ENCODE results near the gene OSBPL5.

OSBPL5 gene

DNA sequence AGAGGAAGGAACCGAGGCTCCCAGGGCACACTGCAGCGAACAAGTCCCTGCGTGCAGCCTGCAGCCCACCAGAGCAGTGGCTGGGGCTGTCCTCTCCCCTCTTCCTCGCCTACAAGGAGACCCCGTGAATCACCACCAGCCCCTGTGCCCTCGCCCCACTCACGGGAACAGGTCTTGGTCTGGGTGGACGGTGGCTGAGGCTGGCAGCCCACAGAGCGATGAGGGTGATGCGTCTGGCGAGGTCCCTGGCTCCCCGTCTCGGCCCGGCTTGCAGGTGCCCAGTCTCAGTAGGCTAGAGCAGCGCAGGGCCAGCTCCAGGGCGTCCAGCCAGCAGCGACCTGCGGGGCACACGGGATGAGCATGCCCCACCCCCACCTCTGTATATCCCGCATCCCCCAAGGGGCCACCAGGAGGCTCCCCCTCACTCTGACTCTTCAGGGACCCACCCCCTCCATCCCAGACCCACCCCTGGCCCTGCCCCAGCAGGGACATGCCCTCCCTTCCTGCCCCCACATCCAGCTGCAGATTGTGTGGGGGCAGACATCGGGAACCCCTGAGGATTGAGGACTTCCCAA is 57.4 kb downstream of the OSBPL5 start:
- peaks cover 0 to 3% (median 0%) of the 10 kb centered on the region in 4 donors for H3K4me1 ChIP-seq
- TF ChIP-seq, protein P1, sequence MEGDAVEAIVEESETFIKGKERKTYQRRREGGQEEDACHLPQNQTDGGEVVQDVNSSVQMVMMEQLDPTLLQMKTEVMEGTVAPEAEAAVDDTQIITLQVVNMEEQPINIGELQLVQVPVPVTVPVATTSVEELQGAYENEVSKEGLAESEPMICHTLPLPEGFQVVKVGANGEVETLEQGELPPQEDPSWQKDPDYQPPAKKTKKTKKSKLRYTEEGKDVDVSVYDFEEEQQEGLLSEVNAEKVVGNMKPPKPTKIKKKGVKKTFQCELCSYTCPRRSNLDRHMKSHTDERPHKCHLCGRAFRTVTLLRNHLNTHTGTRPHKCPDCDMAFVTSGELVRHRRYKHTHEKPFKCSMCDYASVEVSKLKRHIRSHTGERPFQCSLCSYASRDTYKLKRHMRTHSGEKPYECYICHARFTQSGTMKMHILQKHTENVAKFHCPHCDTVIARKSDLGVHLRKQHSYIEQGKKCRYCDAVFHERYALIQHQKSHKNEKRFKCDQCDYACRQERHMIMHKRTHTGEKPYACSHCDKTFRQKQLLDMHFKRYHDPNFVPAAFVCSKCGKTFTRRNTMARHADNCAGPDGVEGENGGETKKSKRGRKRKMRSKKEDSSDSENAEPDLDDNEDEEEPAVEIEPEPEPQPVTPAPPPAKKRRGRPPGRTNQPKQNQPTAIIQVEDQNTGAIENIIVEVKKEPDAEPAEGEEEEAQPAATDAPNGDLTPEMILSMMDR (IDR thresholded peaks at IDR 0.05) = no peak
- H3K27me3 ChIP-seq = no peaks in the 10 kb centered on the region
- H3K36me3 ChIP-seq = peaks cover 32 to 81% (median 76%) of the 10 kb centered on the region in 3 donors
- intact Hi-C loops (cut with DNase I; ENCODE audit: low total_unique reads) = loop anchor here (10.0 kb wide), 1 partner anchor 107 kb away; the partner anchor contains the start of gene MRGPRG
- H3K27ac ChIP-seq = no peak overlapping the region
- DNase-seq = peak; percentile 18 to 63
- H3K4me3 ChIP-seq = no peak overlapping the region
- H3K9me3 ChIP-seq = no peaks in the 10 kb centered on the region

DNA sequence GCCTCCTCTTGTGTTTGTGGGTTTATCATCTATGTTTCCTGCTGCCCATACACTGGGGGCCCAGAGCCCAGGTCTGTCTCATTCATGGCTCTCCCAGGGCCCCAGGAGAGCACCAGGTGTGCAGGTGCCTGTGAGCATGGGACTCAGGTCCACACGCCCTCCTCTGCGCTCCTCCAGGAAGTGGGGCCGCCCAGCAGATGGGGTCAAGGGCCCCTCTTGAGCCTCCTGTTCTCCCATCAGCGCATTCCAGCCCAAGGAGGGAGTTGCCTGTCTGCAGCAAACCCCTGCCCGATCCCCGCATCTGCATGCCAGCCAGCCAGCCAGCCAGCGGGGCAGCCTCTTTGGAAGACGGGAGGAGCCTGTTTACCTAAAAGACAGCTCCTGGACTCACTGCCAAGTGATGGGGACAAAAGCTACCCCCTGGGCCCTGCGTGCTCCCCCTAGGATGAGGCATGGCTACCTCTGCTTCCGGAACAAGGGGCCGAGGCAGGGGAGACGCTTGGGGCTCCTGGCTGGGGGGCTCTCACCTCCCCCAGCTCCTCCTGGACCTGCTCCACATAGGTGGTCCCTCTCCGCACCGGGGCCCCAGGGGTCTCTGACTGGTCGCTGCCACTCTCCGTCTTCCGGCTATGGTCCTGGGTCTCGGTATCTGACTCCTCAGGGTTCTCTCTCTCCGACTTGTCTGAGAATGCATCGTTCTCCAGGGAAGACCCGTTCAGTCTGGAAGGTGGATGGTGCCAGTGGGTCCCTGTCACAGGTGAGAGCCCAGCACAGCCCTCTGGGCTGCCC is 58.2 kb downstream of the OSBPL5 start:
- intact Hi-C loops (cut with DNase I; ENCODE audit: low total_unique reads) = loop anchor here (10.0 kb wide), 1 partner anchor 108 kb away; the partner anchor contains the start of gene MRGPRG

DNA sequence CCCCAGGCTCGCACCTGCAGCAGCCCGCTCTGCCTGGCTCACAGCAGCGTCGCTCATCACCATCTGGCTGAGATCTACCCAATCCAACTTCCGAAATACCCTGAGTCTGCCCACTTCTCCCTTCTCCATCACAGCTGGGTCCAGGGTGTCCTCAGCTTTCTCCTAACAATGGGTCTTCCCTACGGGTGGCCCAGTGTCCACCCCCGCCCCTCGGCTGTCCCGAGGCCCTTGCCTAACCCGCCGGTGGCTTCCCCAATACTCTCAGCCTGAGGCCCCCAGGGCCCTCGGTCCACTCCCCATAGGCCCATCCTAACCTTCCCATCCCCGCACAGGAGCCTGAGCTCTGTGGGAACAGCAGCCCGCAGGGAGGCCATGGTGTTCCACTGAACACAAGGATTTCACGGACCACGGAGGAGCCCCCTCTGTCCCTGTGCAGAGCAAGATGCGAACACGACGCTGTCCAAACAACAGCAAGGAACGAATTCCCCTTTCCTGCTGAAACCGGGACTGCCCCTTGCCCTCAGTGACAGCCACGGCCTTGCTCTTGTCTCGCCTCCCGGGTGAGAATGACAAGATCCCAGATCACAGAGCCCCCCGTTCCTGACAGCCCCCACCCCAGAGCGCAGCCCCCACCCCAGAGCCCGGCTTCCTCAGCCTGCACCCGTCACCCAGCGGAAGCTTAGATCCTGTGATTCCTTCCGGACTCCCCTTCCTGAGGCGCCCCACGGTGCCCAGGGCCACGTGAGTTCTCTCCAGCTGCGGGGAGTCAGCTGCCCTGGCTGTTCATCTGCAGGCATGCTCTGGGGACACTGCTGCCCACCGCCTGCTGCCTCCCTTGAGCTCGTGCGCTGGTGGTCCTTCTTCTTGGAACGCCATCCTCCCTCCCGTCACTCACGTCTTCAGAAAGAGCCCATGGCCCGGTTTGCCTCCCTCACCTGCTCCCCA is 59.0 kb downstream of the OSBPL5 start:
- Histone ChIP-seq H3K36me3 (peaks cover 38 to 90% (median 89%) of the 10 kb centered on the region in 3 donors), H3K27ac (no peak overlapping the region), H3K4me3 (no peak overlapping the region), H3K9me3 (no peaks in the 10 kb centered on the region), H3K27me3 (no peaks in the 10 kb centered on the region), H3K4me1 (no peaks in the 10 kb centered on the region)
- intact Hi-C loops (cut with DNase I; ENCODE audit: low total_unique reads) = loop anchor here (10.0 kb wide), 1 partner anchor 109 kb away; the partner anchor contains the start of gene MRGPRG
- TF ChIP-seq, protein P1 (IDR thresholded peaks at IDR 0.05) = no peak
- peak in 1 of 2 donors; percentile 61 for DNase-seq

More for the DNA sequence above, 58.2 kb downstream of the OSBPL5 start:
- no peaks in the 10 kb centered on the region for H3K27me3 ChIP-seq
- peak in 1 of 2 donors; percentile 62 for DNase-seq
- H3K4me3 ChIP-seq = no peak overlapping the region
- TF ChIP-seq, protein P1 (IDR thresholded peaks at IDR 0.05) = no peak
- H3K4me1 ChIP-seq = no peaks in the 10 kb centered on the region
- H3K27ac ChIP-seq = no peak overlapping the region
- H3K36me3 ChIP-seq = peaks cover 35 to 89% (median 84%) of the 10 kb centered on the region in 3 donors
- no peaks in the 10 kb centered on the region for H3K9me3 ChIP-seq

DNA sequence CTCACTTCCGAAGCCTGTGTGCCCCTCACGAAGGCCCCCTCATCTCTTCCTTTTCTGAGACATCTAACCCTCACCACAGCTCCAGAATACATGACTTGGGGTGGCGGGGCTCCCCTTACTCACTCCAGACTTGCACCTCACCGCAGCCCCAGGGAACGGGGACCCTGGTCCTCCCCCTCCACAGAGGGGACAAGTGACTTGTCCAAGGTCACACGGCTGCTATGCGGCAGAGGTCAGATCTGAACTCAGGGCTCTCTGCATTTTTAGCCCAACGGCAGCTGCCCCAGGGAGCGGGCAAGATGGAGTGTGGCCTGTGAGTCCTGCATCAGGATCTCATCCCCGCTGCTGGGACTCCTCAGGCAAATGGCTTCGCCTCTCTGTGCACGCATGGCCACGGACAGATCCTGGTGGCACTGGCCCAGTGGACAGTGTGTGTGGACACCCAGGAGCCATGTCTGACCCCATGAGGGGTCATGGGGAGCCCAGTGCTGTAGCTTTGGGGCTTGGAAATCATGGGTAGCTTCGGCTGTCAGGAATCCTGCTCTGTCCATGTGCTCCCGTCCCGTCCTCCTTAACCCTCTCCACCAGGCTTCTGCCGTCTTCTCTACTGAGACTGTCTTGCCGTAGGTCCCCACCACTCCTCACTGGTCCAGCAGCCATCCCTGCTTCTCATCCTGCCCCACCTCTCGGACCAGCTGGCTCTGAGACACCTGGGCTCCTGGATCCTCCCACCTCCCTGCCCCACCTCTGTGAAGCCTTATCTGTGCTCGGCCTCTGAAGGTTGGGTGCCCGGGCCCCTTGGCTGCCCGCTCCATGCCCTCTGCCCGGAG is 59.9 kb downstream of the OSBPL5 start:
- no peaks in the 10 kb centered on the region for H3K9me3 ChIP-seq
- H3K36me3 ChIP-seq = peaks cover 43 to 99% (median 85%) of the 10 kb centered on the region in 3 donors
- peak in 1 of 2 donors; percentile 57 for DNase-seq
- H3K4me1 ChIP-seq = no peaks in the 10 kb centered on the region
- TF ChIP-seq, protein P1 (IDR thresholded peaks at IDR 0.05) = no peak
- H3K4me3 ChIP-seq = no peak overlapping the region
- intact Hi-C loops (cut with DNase I; ENCODE audit: low total_unique reads) = loop anchor here (10.0 kb wide), 1 partner anchor 110 kb away; the partner anchor contains the start of gene MRGPRG
- no peaks in the 10 kb centered on the region for H3K27me3 ChIP-seq
- H3K27ac ChIP-seq = no peak overlapping the region

Data from tibial artery (tissue), 4 donors.